Osteocyte (in vitro differentiated cells): ENCODE data around the gene CDH20. TPM values are rescaled to one million over a fixed set of nuclear protein-coding genes. Genes with fewer than 3 reads are reported as not detected.

Experiments
- DNase-seq: peaks from one replicate; pipeline ENCODE4 v3.0.0; 2021; ENCODE audit warnings: mixed read lengths; ENCODE audit not compliant: unreplicated experiment; ENCODE audit errors: extremely low spot score
- H3K27ac Mint-ChIP-seq: one replicate; pipeline ENCODE4 v1.8.0; 2021; ENCODE audit warnings: mild to moderate bottlenecking, mixed read lengths; ENCODE audit not compliant: unreplicated experiment
- H3K27me3 Mint-ChIP-seq: one replicate; pipeline ENCODE4 v1.8.0; 2021; ENCODE audit warnings: mixed read lengths; ENCODE audit not compliant: unreplicated experiment
- H3K36me3 Mint-ChIP-seq: one replicate; pipeline ENCODE4 v1.8.0; 2021; ENCODE audit warnings: mixed read lengths; ENCODE audit not compliant: unreplicated experiment
- H3K4me1 Mint-ChIP-seq: one replicate; pipeline ENCODE4 v1.8.0; 2021; ENCODE audit warnings: mixed read lengths; ENCODE audit not compliant: unreplicated experiment
- H3K4me3 Mint-ChIP-seq: one replicate; pipeline ENCODE4 v1.8.0; 2021; ENCODE audit warnings: mild to moderate bottlenecking, moderate library complexity, mixed read lengths; ENCODE audit not compliant: unreplicated experiment
- H3K9me3 Mint-ChIP-seq: one replicate; pipeline ENCODE4 v1.8.0; 2021; ENCODE audit warnings: mixed read lengths; ENCODE audit not compliant: unreplicated experiment
- CTCF ChIP-seq: fragments of 200-600 bp; sonication (generic); IDR thresholded peaks from 2 replicates; pipeline ENCODE4 v1.5.0; 2021; ENCODE audit warnings: antibody characterized with exemption, mild to moderate bottlenecking, moderate library complexity
- total RNA-seq: library from RNA; stranded (reverse); gene quantifications from 2 replicates; pipeline ENCODE4 v1.2.1, GENCODE V29; 2021

CDH20 gene
- total RNA-seq, 1 donor from 2014 or later = not detected

GRCh38 chr18:61292280-61293035 is 40.8 kb upstream of the CDH20 start:
- no peaks in the 10 kb centered on the region for H3K36me3 Mint-ChIP-seq
- H3K27me3 Mint-ChIP-seq = peaks cover 43% of the 10 kb centered on the region
- no peak overlapping the region for H3K4me3 Mint-ChIP-seq
- H3K27ac Mint-ChIP-seq = no peak overlapping the region
- DNase-seq = no peak
- H3K4me1 Mint-ChIP-seq = no peaks in the 10 kb centered on the region
- H3K9me3 Mint-ChIP-seq = no peaks in the 10 kb centered on the region
- TF ChIP-seq CTCF = no peak

- Mint-ChIP-seq H3K27me3 (peaks cover 54% of the 10 kb centered on the region), H3K36me3 (no peaks in the 10 kb centered on the region), H3K4me1 (no peaks in the 10 kb centered on the region), H3K27ac (no peak overlapping the region), H3K9me3 (no peaks in the 10 kb centered on the region), H3K4me3 (no peak overlapping the region)
- no peak for DNase-seq
- TF ChIP-seq CTCF = no peak
Observed at GRCh38 chr18:61295153-61295552, 38.1 kb upstream of the CDH20 start.

- Mint-ChIP-seq H3K9me3 (no peaks in the 10 kb centered on the region), H3K27me3 (peaks cover 33% of the 10 kb centered on the region), H3K4me3 (no peak overlapping the region), H3K27ac (no peak overlapping the region), H3K4me1 (no peaks in the 10 kb centered on the region), H3K36me3 (no peaks in the 10 kb centered on the region)
- DNase-seq = no peak
- TF ChIP-seq CTCF = no peak
Observed at GRCh38 chr18:61308004-61308403, 25.2 kb upstream of the CDH20 start.

- H3K9me3 Mint-ChIP-seq = no peaks in the 10 kb centered on the region
- DNase-seq = no peak
- H3K27ac Mint-ChIP-seq = no peak overlapping the region
- H3K4me1 Mint-ChIP-seq = no peaks in the 10 kb centered on the region
- H3K27me3 Mint-ChIP-seq = peaks cover 35% of the 10 kb centered on the region
- H3K4me3 Mint-ChIP-seq = no peak overlapping the region
- H3K36me3 Mint-ChIP-seq = no peaks in the 10 kb centered on the region
- no peak for TF ChIP-seq CTCF
Observed at GRCh38 chr18:61308795-61309393, 24.3 kb upstream of the CDH20 start.

- Mint-ChIP-seq H3K27me3 (peaks cover 31% of the 10 kb centered on the region), H3K4me3 (no peak overlapping the region), H3K9me3 (no peaks in the 10 kb centered on the region), H3K36me3 (no peaks in the 10 kb centered on the region), H3K27ac (no peak overlapping the region), H3K4me1 (no peaks in the 10 kb centered on the region)
- TF ChIP-seq CTCF = peak; percentile 97
- DNase-seq = peak; percentile 94
Observed at GRCh38 chr18:61322265-61322873, 10.9 kb upstream of the CDH20 start.
